ENCODE data around the gene ACOT11.

- TF ChIP-seq MAX (IDR thresholded peaks at IDR 0.05) (no peak), REST (IDR thresholded peaks at IDR 0.05; ENCODE audit: low read depth) (no peak), CREB1 (IDR thresholded peaks at IDR 0.05; ENCODE audit: low read depth) (no peak), TAF1 (IDR thresholded peaks at IDR 0.05; ENCODE audit: low read depth) (no peak)
These were observed 41.4 kb upstream of the ACOT11 start for GRCh38 chr1:54506594-54506993.
